Neural progenitor cell (in vitro differentiated cells): ENCODE measurements around the gene NT5C2.

Source experiments
- CTCF ChIP-seq: fragments of 200-600 bp; sonication (generic); IDR thresholded peaks from 2 replicates; pipeline ENCODE4 v1.5.1; 2017; ENCODE audit warnings: antibody characterized with exemption, mild to moderate bottlenecking
- EZH2 ChIP-seq: fragments of 200-600 bp; sonication (generic); IDR thresholded peaks from 2 replicates; pipeline ENCODE4 v1.6.1; 2017; ENCODE audit warnings: antibody characterized with exemption, mild to moderate bottlenecking, moderate library complexity

GRCh38 chr10:103110407-103110806 lies 82.7 kb downstream of the NT5C2 start:
- no peak for TF ChIP-seq CTCF
- TF ChIP-seq EZH2: no peak
